GM23338 (cell line): ENCODE measurements around the gene APBB1. TPM values are rescaled to one million over a fixed set of nuclear protein-coding genes. Genes with fewer than 3 reads are reported as not detected.

ENCODE experiments used
- ATAC-seq: fragments of 200-7000 bp; cut with Tn5 transposase; 3 replicates; pipeline ENCODE4 v1.9.1; 2020
- DNase-seq: peaks from one replicate; pipeline ENCODE4 v3.0.0-alpha.2; 2015; ENCODE audit warnings: low spot score
- H2AFZ ChIP-seq: fragments of 200-600 bp; sonication (generic); 2 replicates; pipeline ENCODE4 v1.8.0; 2016; ENCODE audit warnings: antibody characterized with exemption, mild to moderate bottlenecking, moderate library complexity
- H3F3A ChIP-seq: fragments of 200-600 bp; sonication (generic); replicated peaks from 2 replicates; pipeline ENCODE4 v1.8.0; 2017; ENCODE audit warnings: antibody characterized with exemption, mixed run types, low read depth
- H3K27ac ChIP-seq: fragments of 200-600 bp; sonication (generic); 2 replicates; pipeline ENCODE4 v1.6.1; 2016; ENCODE audit warnings: low read depth
- H3K27me3 ChIP-seq: fragments of 200-600 bp; sonication (generic); 2 replicates; pipeline ENCODE4 v1.8.0; 2016; ENCODE audit warnings: mild to moderate bottlenecking, mixed run types, moderate library complexity; ENCODE audit not compliant: insufficient read depth
- H3K36me3 ChIP-seq: fragments of 200-600 bp; sonication (generic); 2 replicates; pipeline ENCODE4 v1.8.0; 2016; ENCODE audit warnings: mild to moderate bottlenecking; ENCODE audit not compliant: insufficient read depth
- H3K4me1 ChIP-seq: fragments of 200-600 bp; sonication (generic); 2 replicates; pipeline ENCODE4 v1.8.0; 2016; ENCODE audit warnings: mild to moderate bottlenecking, moderate library complexity; ENCODE audit not compliant: insufficient read depth
- H3K4me2 ChIP-seq: fragments of 200-600 bp; sonication (generic); 2 replicates; pipeline ENCODE4 v1.7.1; 2017; ENCODE audit warnings: mixed run types
- H3K4me3 ChIP-seq: fragments of 200-600 bp; sonication (generic); 2 replicates; pipeline ENCODE4 v1.6.1; 2016; ENCODE audit warnings: mixed run types
- H3K79me2 ChIP-seq: fragments of 200-600 bp; sonication (generic); replicated peaks from 2 replicates; pipeline ENCODE4 v1.8.0; 2017; ENCODE audit warnings: mild to moderate bottlenecking; ENCODE audit not compliant: insufficient read depth
- H3K9me2 ChIP-seq: fragments of 200-600 bp; sonication (generic); 2 replicates; pipeline ENCODE4 v1.8.0; 2017; ENCODE audit not compliant: insufficient read depth
- H4K20me1 ChIP-seq: fragments of 200-600 bp; sonication (generic); replicated peaks from 2 replicates; pipeline ENCODE4 v1.8.0; 2017; ENCODE audit warnings: mild to moderate bottlenecking; ENCODE audit not compliant: insufficient read depth
- H3K27ac Mint-ChIP-seq: 2 replicates; pipeline ENCODE4 v1.8.0; 2020; ENCODE audit warnings: inconsistent platforms, mild to moderate bottlenecking, moderate library complexity, mixed read lengths
- H3K27me3 Mint-ChIP-seq: 3 replicates; pipeline ENCODE4 v1.8.0; 2022; ENCODE audit warnings: low read depth, mild to moderate bottlenecking, moderate library complexity, mixed read lengths, inconsistent platforms; ENCODE audit not compliant: insufficient read depth, poor library complexity
- H3K36me3 Mint-ChIP-seq: 3 replicates; pipeline ENCODE4 v1.8.0; 2021; ENCODE audit warnings: low read depth, mild to moderate bottlenecking, inconsistent platforms, moderate library complexity, mixed read lengths
- H3K4me1 Mint-ChIP-seq: 3 replicates; pipeline ENCODE4 v1.8.0; 2020; ENCODE audit warnings: mild to moderate bottlenecking, inconsistent platforms, mixed read lengths
- H3K4me3 Mint-ChIP-seq: 3 replicates; pipeline ENCODE4 v1.8.0; 2021; ENCODE audit warnings: moderate library complexity, mild to moderate bottlenecking, inconsistent platforms, mixed read lengths
- H3K9me3 Mint-ChIP-seq: 3 replicates; pipeline ENCODE4 v1.8.0; 2020; ENCODE audit warnings: moderate library complexity, mild to moderate bottlenecking, inconsistent platforms, mixed read lengths
- CREB1 ChIP-seq: fragments of 250-450 bp; sonication (Bioruptor Pico); IDR thresholded peaks from 2 replicates; pipeline ENCODE4 v1.5.0; 2020; ENCODE audit warnings: low read depth, mild to moderate bottlenecking, moderate library complexity
- EZH2 ChIP-seq: fragments of 200-600 bp; sonication (generic); IDR thresholded peaks from one replicate; pipeline ENCODE4 v1.8.0; 2017; ENCODE audit warnings: antibody characterized with exemption, mild to moderate bottlenecking, low read depth; ENCODE audit not compliant: unreplicated experiment
- EZH2phosphoT487 ChIP-seq: fragments of 200-600 bp; sonication (generic); IDR thresholded peaks from one replicate; pipeline ENCODE4 v1.8.1; 2018; ENCODE audit warnings: antibody characterized with exemption; ENCODE audit not compliant: unreplicated experiment
- NANOG ChIP-seq: IDR thresholded peaks from 2 replicates; pipeline ENCODE4 v1.6.1; 2016; ENCODE audit warnings: antibody characterized with exemption, borderline replicate concordance
- STAT1 ChIP-seq: IDR thresholded peaks from one replicate; pipeline ENCODE4 v1.6.1; 2016; ENCODE audit warnings: antibody characterized with exemption; ENCODE audit not compliant: unreplicated experiment
- ZNF331 ChIP-seq: fragments of 250-450 bp; sonication (Bioruptor Pico); IDR thresholded peaks from 2 replicates; pipeline ENCODE4 v1.5.0; 2020; ENCODE audit warnings: low read depth, mild to moderate bottlenecking, moderate library complexity
- polyA plus RNA-seq: library from polyadenylated mRNA; unstranded; fragments of >200 nt; fragmentation: Nextera tagmentation; extraction: Ambion mirVana; gene quantifications from 2 replicates; pipeline ENCODE4 v1.2.1, GENCODE V29; 2016
- total RNA-seq: library from RNA; depleted of rRNA; stranded (reverse); fragments of >200 nt; shearing (Covaris generic); gene quantifications from 2 replicates; pipeline ENCODE4 v1.2.3, GENCODE V29; 2014
- TF ChIP-seq, protein P1 (sequence below): IDR thresholded peaks from 2 replicates; pipeline ENCODE4 v1.6.1; 2016; ENCODE audit warnings: antibody characterized with exemption
- TF ChIP-seq, protein P2 (sequence below): fragments of 250-450 bp; sonication (Bioruptor Pico); IDR thresholded peaks from 2 replicates; pipeline ENCODE4 v1.5.0; 2020; ENCODE audit warnings: mild to moderate bottlenecking, moderate library complexity
- TF ChIP-seq, protein P3 (sequence below), 2 experiments: fragments of 200-600 bp in 1 of 2; sonication (generic) in 1 of 2; conservative IDR thresholded peaks; 2 replicates each; pipeline versions ENCODE4 v1.5.1 to v1.6.1; 2016 to 2017; ENCODE audit warnings: antibody characterized with exemption in 2 of 2, low read depth in 2 of 2, mild to moderate bottlenecking in 2 of 2, moderate library complexity in 1 of 2

APBB1 gene
- total and polyA plus RNA-seq, 2 experiments from 2014 or later = 10.6 to 24.7 TPM

DNA sequence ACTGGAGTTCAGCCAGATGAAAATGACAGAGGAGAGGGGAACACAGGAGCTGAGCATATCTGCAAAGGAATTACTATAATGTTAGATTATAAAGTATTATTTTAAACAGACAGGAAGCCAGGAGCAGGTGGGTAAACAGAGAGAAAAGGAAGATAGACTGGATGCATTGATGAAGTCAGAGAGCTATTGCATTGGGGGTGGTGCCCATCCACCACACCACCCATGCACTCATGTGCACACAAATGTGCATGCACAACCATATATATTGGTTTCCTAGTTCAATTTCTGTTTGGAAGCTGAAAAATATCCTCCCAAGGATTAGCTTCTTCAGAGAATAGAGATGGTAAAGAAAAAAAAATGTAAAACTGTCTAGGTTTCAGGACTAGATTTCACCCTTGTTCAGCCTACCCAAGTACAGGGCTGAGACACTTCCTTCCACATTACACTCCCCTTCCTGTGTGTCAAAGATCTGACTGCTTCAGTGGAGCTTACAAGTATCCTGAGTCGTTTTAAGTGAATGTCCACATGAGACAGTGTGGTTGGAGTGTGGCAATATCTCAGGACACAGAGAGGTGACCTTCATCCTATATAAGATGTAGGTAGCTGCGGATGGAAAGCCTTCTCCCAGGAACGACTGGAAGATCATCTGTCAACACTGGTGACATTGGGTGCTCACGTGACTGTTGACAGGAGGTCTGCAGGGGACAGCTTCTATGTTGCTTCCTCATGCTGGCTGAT lies 40.8 kb downstream of the APBB1 start:
- Mint-ChIP-seq H3K36me3 (no peaks in the 10 kb centered on the region), H3K4me1 (peaks cover 13% of the 10 kb centered on the region), H3K9me3 (no peaks in the 10 kb centered on the region), H3K27me3 (no peaks in the 10 kb centered on the region), H3K27ac (no peak overlapping the region), H3K4me3 (no peak overlapping the region)
- Histone ChIP-seq H3K36me3 (no peaks in the 10 kb centered on the region), H4K20me1 (no peaks in the 10 kb centered on the region), H2AFZ (no peak overlapping the region), H3K4me1 (peaks cover 11% of the 10 kb centered on the region), H3K9me2 (no peaks in the 10 kb centered on the region), H3K4me3 (no peak overlapping the region), H3K27ac (no peak overlapping the region), H3K4me2 (no peak overlapping the region), H3K27me3 (no peaks in the 10 kb centered on the region), H3K79me2 (no peaks in the 10 kb centered on the region), H3F3A (peaks cover 3% of the 10 kb centered on the region; the same call in 1 of the 2 replicates)
- ATAC-seq (no peak), DNase-seq (no peak)
- TF ChIP-seq EZH2phosphoT487 (no peak), CREB1 (CRISPR knock-in tag) (no peak), ZNF331 (no peak), STAT1 (no peak), EZH2 (no peak), NANOG (no peak)
- TF ChIP-seq, protein P1, sequence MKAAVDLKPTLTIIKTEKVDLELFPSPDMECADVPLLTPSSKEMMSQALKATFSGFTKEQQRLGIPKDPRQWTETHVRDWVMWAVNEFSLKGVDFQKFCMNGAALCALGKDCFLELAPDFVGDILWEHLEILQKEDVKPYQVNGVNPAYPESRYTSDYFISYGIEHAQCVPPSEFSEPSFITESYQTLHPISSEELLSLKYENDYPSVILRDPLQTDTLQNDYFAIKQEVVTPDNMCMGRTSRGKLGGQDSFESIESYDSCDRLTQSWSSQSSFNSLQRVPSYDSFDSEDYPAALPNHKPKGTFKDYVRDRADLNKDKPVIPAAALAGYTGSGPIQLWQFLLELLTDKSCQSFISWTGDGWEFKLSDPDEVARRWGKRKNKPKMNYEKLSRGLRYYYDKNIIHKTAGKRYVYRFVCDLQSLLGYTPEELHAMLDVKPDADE = no peak
- TF ChIP-seq, protein P2, sequence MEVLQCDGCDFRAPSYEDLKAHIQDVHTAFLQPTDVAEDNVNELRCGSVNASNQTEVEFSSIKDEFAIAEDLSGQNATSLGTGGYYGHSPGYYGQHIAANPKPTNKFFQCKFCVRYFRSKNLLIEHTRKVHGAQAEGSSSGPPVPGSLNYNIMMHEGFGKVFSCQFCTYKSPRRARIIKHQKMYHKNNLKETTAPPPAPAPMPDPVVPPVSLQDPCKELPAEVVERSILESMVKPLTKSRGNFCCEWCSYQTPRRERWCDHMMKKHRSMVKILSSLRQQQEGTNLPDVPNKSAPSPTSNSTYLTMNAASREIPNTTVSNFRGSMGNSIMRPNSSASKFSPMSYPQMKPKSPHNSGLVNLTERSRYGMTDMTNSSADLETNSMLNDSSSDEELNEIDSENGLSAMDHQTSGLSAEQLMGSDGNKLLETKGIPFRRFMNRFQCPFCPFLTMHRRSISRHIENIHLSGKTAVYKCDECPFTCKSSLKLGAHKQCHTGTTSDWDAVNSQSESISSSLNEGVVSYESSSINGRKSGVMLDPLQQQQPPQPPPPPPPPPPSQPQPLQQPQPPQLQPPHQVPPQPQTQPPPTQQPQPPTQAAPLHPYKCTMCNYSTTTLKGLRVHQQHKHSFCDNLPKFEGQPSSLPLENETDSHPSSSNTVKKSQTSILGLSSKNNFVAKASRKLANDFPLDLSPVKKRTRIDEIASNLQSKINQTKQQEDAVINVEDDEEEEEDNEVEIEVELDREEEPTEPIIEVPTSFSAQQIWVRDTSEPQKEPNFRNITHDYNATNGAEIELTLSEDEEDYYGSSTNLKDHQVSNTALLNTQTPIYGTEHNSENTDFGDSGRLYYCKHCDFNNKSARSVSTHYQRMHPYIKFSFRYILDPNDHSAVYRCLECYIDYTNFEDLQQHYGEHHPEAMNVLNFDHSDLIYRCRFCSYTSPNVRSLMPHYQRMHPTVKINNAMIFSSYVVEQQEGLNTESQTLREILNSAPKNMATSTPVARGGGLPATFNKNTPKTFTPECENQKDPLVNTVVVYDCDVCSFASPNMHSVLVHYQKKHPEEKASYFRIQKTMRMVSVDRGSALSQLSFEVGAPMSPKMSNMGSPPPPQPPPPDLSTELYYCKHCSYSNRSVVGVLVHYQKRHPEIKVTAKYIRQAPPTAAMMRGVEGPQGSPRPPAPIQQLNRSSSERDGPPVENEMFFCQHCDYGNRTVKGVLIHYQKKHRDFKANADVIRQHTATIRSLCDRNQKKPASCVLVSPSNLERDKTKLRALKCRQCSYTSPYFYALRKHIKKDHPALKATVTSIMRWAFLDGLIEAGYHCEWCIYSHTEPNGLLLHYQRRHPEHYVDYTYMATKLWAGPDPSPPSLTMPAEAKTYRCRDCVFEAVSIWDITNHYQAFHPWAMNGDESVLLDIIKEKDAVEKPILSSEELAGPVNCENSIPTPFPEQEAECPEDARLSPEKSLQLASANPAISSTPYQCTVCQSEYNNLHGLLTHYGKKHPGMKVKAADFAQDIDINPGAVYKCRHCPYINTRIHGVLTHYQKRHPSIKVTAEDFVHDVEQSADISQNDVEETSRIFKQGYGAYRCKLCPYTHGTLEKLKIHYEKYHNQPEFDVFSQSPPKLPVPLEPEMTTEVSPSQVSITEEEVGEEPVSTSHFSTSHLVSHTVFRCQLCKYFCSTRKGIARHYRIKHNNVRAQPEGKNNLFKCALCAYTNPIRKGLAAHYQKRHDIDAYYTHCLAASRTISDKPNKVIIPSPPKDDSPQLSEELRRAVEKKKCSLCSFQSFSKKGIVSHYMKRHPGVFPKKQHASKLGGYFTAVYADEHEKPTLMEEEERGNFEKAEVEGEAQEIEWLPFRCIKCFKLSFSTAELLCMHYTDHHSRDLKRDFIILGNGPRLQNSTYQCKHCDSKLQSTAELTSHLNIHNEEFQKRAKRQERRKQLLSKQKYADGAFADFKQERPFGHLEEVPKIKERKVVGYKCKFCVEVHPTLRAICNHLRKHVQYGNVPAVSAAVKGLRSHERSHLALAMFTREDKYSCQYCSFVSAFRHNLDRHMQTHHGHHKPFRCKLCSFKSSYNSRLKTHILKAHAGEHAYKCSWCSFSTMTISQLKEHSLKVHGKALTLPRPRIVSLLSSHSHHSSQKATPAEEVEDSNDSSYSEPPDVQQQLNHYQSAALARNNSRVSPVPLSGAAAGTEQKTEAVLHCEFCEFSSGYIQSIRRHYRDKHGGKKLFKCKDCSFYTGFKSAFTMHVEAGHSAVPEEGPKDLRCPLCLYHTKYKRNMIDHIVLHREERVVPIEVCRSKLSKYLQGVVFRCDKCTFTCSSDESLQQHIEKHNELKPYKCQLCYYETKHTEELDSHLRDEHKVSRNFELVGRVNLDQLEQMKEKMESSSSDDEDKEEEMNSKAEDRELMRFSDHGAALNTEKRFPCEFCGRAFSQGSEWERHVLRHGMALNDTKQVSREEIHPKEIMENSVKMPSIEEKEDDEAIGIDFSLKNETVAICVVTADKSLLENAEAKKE (CRISPR knock-in tag) = no peak
- TF ChIP-seq, protein P3, sequence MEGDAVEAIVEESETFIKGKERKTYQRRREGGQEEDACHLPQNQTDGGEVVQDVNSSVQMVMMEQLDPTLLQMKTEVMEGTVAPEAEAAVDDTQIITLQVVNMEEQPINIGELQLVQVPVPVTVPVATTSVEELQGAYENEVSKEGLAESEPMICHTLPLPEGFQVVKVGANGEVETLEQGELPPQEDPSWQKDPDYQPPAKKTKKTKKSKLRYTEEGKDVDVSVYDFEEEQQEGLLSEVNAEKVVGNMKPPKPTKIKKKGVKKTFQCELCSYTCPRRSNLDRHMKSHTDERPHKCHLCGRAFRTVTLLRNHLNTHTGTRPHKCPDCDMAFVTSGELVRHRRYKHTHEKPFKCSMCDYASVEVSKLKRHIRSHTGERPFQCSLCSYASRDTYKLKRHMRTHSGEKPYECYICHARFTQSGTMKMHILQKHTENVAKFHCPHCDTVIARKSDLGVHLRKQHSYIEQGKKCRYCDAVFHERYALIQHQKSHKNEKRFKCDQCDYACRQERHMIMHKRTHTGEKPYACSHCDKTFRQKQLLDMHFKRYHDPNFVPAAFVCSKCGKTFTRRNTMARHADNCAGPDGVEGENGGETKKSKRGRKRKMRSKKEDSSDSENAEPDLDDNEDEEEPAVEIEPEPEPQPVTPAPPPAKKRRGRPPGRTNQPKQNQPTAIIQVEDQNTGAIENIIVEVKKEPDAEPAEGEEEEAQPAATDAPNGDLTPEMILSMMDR (conservative IDR thresholded peaks at IDR 0.05; ENCODE audit: low read depth in 2 of 2) = no peak
